ENCODE results near the gene MRPL2.

GRCh38 chr6:43103253-43103876 is 44.1 kb upstream of the MRPL2 start:
- TF ChIP-seq CTCF (IDR thresholded peaks at IDR 0.05): no peak
- no peak for TF ChIP-seq EZH2 (IDR thresholded peaks at IDR 0.05; ENCODE audit: borderline replicate concordance, insufficient read depth, low read depth, low read length, poor library complexity, severe bottlenecking)

Data from B cell (primary cell).